Measurements from ENCODE around the gene SCYGR2.

The SCYGR2 gene

DNA sequence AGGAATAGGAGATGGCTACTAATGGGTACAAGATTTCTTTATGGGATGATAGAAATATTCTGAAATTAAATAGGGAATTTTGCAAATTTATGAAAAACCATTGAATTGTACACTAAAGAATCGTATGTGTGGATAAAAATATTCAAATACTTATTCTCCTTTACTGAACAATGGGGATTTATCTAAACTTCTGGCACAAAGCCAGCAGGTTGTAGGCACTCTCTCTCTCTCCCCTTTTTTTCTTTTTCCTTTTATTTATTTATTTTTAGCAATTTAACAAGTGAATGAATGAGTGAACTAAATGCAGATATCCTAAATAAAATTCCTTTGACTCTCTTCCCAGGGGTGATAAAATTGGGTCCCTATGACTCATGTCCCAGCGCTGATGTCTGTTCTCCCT is 21.9 kb upstream of the SCYGR2 start:
- Histone ChIP-seq H4K20me1 (ENCODE audit: insufficient read depth, low read length) (no peaks in the 10 kb centered on the region), H2AFZ (ENCODE audit: low read depth, low read length) (no peak overlapping the region), H3K4me3 (ENCODE audit: low read depth in 1 of 2, low read length in 2 of 2) (no peak overlapping the region), H3K27ac (ENCODE audit: low read length) (no peak overlapping the region), H3K27me3 (ENCODE audit: insufficient read depth, low read length, poor library complexity) (peaks cover 2% of the 10 kb centered on the region), H3K4me1 (ENCODE audit: insufficient read depth, low read length) (no peaks in the 10 kb centered on the region), H3K36me3 (ENCODE audit: insufficient read depth, low read length) (no peaks in the 10 kb centered on the region), H3K9ac (ENCODE audit: low read depth, low read length) (no peak overlapping the region), H3K9me3 (ENCODE audit: insufficient read depth, low read length, severe bottlenecking) (no peaks in the 10 kb centered on the region), H3K4me2 (ENCODE audit: insufficient read depth, low read length) (no peak overlapping the region), H3K79me2 (ENCODE audit: insufficient read depth, low read length) (no peaks in the 10 kb centered on the region)
- TF ChIP-seq, protein P1, sequence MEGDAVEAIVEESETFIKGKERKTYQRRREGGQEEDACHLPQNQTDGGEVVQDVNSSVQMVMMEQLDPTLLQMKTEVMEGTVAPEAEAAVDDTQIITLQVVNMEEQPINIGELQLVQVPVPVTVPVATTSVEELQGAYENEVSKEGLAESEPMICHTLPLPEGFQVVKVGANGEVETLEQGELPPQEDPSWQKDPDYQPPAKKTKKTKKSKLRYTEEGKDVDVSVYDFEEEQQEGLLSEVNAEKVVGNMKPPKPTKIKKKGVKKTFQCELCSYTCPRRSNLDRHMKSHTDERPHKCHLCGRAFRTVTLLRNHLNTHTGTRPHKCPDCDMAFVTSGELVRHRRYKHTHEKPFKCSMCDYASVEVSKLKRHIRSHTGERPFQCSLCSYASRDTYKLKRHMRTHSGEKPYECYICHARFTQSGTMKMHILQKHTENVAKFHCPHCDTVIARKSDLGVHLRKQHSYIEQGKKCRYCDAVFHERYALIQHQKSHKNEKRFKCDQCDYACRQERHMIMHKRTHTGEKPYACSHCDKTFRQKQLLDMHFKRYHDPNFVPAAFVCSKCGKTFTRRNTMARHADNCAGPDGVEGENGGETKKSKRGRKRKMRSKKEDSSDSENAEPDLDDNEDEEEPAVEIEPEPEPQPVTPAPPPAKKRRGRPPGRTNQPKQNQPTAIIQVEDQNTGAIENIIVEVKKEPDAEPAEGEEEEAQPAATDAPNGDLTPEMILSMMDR (IDR thresholded peaks at IDR 0.05; ENCODE audit: borderline replicate concordance, extremely low read depth, low read length, poor library complexity, severe bottlenecking), result no peak
- TF ChIP-seq EZH2 (IDR thresholded peaks at IDR 0.05; ENCODE audit: borderline replicate concordance, low read depth, low read length, severe bottlenecking), result no peak
- no peak for DNase-seq
- no peak for ATAC-seq (ENCODE audit: insufficient read depth, low read depth)

DNA sequence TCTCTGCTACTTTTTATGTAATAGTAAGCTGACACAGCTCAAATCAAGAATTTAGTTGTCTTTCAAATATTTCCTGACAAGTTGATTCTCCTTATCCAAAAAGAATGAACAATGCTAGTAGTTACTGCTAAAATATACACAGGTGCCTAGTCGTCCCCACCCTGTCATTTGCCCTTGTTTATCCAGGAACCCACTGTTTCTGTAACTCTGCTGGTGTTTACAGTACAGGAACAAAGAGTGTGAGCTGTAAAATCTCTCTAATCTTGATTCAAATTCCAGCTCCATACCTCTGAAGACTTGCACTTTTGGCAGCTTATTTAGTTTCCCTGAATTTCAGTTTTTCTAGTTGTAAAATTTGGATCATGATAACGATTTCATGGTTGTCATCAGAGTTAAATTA is 21.1 kb upstream of the SCYGR2 start:
- TF ChIP-seq EZH2 (IDR thresholded peaks at IDR 0.05; ENCODE audit: borderline replicate concordance, low read depth, low read length, severe bottlenecking), result no peak
- TF ChIP-seq, protein P1 (IDR thresholded peaks at IDR 0.05; ENCODE audit: borderline replicate concordance, extremely low read depth, low read length, poor library complexity, severe bottlenecking), result no peak
- H3K9me3 ChIP-seq (ENCODE audit: insufficient read depth, low read length, severe bottlenecking), result peaks cover 4% of the 10 kb centered on the region
- no peak overlapping the region for H2AFZ ChIP-seq (ENCODE audit: low read depth, low read length)
- no peaks in the 10 kb centered on the region for H4K20me1 ChIP-seq (ENCODE audit: insufficient read depth, low read length)
- no peak for DNase-seq
- no peak overlapping the region for H3K27ac ChIP-seq (ENCODE audit: low read length)
- H3K9ac ChIP-seq (ENCODE audit: low read depth, low read length), result no peak overlapping the region
- H3K4me2 ChIP-seq (ENCODE audit: insufficient read depth, low read length), result no peak overlapping the region
- no peaks in the 10 kb centered on the region for H3K4me1 ChIP-seq (ENCODE audit: insufficient read depth, low read length)
- H3K27me3 ChIP-seq (ENCODE audit: insufficient read depth, low read length, poor library complexity), result peaks cover 2% of the 10 kb centered on the region
- ATAC-seq (ENCODE audit: insufficient read depth, low read depth), result no peak
- no peaks in the 10 kb centered on the region for H3K36me3 ChIP-seq (ENCODE audit: insufficient read depth, low read length)
- H3K4me3 ChIP-seq (ENCODE audit: low read depth in 1 of 2, low read length in 2 of 2), result no peak overlapping the region
- H3K79me2 ChIP-seq (ENCODE audit: insufficient read depth, low read length), result no peaks in the 10 kb centered on the region

DNA sequence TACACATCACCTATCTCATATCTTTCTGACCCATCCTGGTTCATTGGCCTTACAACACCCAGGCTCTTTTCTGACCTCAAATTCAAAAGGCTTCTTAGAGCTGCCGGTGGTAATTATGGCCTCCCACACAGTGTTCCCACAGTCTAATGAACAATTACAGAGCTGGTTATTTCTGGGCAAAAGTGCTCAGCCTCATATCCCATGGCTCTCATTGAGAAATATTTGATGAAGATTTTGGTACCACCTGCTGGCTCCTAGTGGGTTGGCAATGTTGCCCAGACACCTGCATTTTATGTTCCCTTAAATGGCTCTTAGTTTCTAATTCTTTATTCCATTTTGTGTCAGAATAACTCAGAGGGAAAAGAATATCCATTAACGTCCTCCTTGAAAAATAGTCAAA is 20.1 kb upstream of the SCYGR2 start:
- no peak overlapping the region for H3K9ac ChIP-seq (ENCODE audit: low read depth, low read length)

More for the DNA sequence above, 20.1 kb upstream of the SCYGR2 start:
- DNase-seq (no peak), ATAC-seq (ENCODE audit: insufficient read depth, low read depth) (no peak)
- TF ChIP-seq EZH2 (IDR thresholded peaks at IDR 0.05; ENCODE audit: borderline replicate concordance, low read depth, low read length, severe bottlenecking), result no peak
- TF ChIP-seq, protein P1 (IDR thresholded peaks at IDR 0.05; ENCODE audit: borderline replicate concordance, extremely low read depth, low read length, poor library complexity, severe bottlenecking), result no peak
- Histone ChIP-seq H3K27me3 (ENCODE audit: insufficient read depth, low read length, poor library complexity) (peaks cover 2% of the 10 kb centered on the region), H4K20me1 (ENCODE audit: insufficient read depth, low read length) (no peaks in the 10 kb centered on the region), H3K4me3 (ENCODE audit: low read depth in 1 of 2, low read length in 2 of 2) (no peak overlapping the region), H3K4me2 (ENCODE audit: insufficient read depth, low read length) (no peak overlapping the region), H2AFZ (ENCODE audit: low read depth, low read length) (no peak overlapping the region), H3K4me1 (ENCODE audit: insufficient read depth, low read length) (no peaks in the 10 kb centered on the region), H3K36me3 (ENCODE audit: insufficient read depth, low read length) (no peaks in the 10 kb centered on the region), H3K27ac (ENCODE audit: low read length) (no peak overlapping the region), H3K9me3 (ENCODE audit: insufficient read depth, low read length, severe bottlenecking) (peaks cover 13% of the 10 kb centered on the region), H3K79me2 (ENCODE audit: insufficient read depth, low read length) (no peaks in the 10 kb centered on the region)

Data from DND-41 (cell line).